ENCODE results near the gene SCMH1. TPM values are rescaled to one million over a fixed set of nuclear protein-coding genes. Genes with fewer than 3 reads are reported as not detected.

The SCMH1 gene
- total RNA-seq, 4 donors from 2014 or later = 27.6 to 105 (median 48.5) TPM

GRCh38 chr1:40978886-40979240, 263.2 kb downstream of the SCMH1 start:
- Histone ChIP-seq H3K27me3 (no peaks in the 10 kb centered on the region), H3K4me1 (peaks cover 5 to 10% of the 10 kb centered on the region in 2 donors), H3K36me3 (no peaks in the 10 kb centered on the region), H3K27ac (peak overlapping the region; percentile 97 to 98), H3K9me3 (no peaks in the 10 kb centered on the region), H3K4me3 (peak overlapping the region; percentile 54 to 62)
- TF ChIP-seq, protein P1, sequence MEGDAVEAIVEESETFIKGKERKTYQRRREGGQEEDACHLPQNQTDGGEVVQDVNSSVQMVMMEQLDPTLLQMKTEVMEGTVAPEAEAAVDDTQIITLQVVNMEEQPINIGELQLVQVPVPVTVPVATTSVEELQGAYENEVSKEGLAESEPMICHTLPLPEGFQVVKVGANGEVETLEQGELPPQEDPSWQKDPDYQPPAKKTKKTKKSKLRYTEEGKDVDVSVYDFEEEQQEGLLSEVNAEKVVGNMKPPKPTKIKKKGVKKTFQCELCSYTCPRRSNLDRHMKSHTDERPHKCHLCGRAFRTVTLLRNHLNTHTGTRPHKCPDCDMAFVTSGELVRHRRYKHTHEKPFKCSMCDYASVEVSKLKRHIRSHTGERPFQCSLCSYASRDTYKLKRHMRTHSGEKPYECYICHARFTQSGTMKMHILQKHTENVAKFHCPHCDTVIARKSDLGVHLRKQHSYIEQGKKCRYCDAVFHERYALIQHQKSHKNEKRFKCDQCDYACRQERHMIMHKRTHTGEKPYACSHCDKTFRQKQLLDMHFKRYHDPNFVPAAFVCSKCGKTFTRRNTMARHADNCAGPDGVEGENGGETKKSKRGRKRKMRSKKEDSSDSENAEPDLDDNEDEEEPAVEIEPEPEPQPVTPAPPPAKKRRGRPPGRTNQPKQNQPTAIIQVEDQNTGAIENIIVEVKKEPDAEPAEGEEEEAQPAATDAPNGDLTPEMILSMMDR (IDR thresholded peaks at IDR 0.05) = no peak
- no peak for TF ChIP-seq POLR2A (IDR thresholded peaks at IDR 0.05)
- peak; percentile 21 to 38 for DNase-seq
- intact Hi-C loops (cut with DNase I; ENCODE audit: low total_unique reads) = no loop called here

- DNase-seq = no peak
- Histone ChIP-seq H3K4me3 (no peak overlapping the region), H3K4me1 (peaks cover 3 to 5% of the 10 kb centered on the region in 2 donors), H3K27ac (no peak overlapping the region), H3K9me3 (no peaks in the 10 kb centered on the region), H3K36me3 (no peaks in the 10 kb centered on the region), H3K27me3 (no peaks in the 10 kb centered on the region)
- TF ChIP-seq POLR2A (IDR thresholded peaks at IDR 0.05) = no peak
- TF ChIP-seq, protein P1 (IDR thresholded peaks at IDR 0.05) = no peak
- intact Hi-C loops (cut with DNase I; ENCODE audit: low total_unique reads) = no loop called here
These were observed 264.4 kb downstream of the SCMH1 start for GRCh38 chr1:40977716-40978115.

Other genes with a start within 250 kb of the SCMH1 start
- 10 to 100 TPM in 1 of 4 donors, 1 to 10 TPM in 1, under 1 TPM in 1, not detected in 1; 0.83 to 31.3 (median 1.6) TPM for gene SLFNL1, start 220.6 kb downstream of the SCMH1 start, total RNA-seq
- 10 to 100 TPM in 1 of 4 donors, 1 to 10 TPM in 2, not detected in 1; 3.9 to 20.1 (median 7.6) TPM for gene FOXO6, start 119.1 kb upstream of the SCMH1 start, total RNA-seq
- gene EDN2, start 242.4 kb upstream of the SCMH1 start, total RNA-seq = 1 to 10 TPM in 2 of 4 donors, not detected in 2; 1.6 to 3.7 TPM

Data from uterus (tissue), 4 donors.